Activated B cell treated with CpG ODN at 0.5 μM for 24 hours (primary cell): ENCODE data around the gene AGBL3. TPM values are rescaled to one million over a fixed set of nuclear protein-coding genes. Genes with fewer than 3 reads are reported as not detected.

Experiments used
- ATAC-seq: fragments of 200-7000 bp; cut with Tn5 transposase; one replicate; pipeline ENCODE4 v1.10.0; 2021; ENCODE audit warnings: low read depth, mild to moderate bottlenecking, moderate library complexity
- CTCF ChIA-PET: fragments of 350-600 bp; sonication (Branson Sonifier 250); formaldehyde crosslinking; loops from one replicate; lab custom pipeline; 2021; ENCODE audit warnings: antibody characterized with exemption; lab: Charles Lee
- POLR2A ChIA-PET: fragments of 350-600 bp; sonication (Branson Sonifier 250); formaldehyde crosslinking; loops from one replicate; lab custom pipeline; 2021; ENCODE audit warnings: antibody characterized with exemption; lab: Charles Lee
- DNase-seq: peaks from one replicate; pipeline ENCODE4 v3.0.0; 2022
- H3K27ac Mint-ChIP-seq: one replicate; pipeline ENCODE4 v1.8.0; 2020; ENCODE audit warnings: mixed read lengths
- H3K27me3 Mint-ChIP-seq: one replicate; pipeline ENCODE4 v1.8.0; 2021; ENCODE audit warnings: mixed read lengths
- H3K36me3 Mint-ChIP-seq: one replicate; pipeline ENCODE4 v1.8.0; 2021; ENCODE audit warnings: low read depth, mixed read lengths
- H3K4me1 Mint-ChIP-seq: one replicate; pipeline ENCODE4 v1.8.0; 2021; ENCODE audit warnings: mixed read lengths
- H3K4me3 Mint-ChIP-seq: one replicate; pipeline ENCODE4 v1.8.0; 2020; ENCODE audit warnings: mild to moderate bottlenecking, mixed read lengths
- H3K9me3 Mint-ChIP-seq: one replicate; pipeline ENCODE4 v1.8.0; 2020; ENCODE audit warnings: mixed read lengths
- CTCF ChIP-seq: fragments of 200-600 bp; IDR thresholded peaks from one replicate; pipeline ENCODE4 v1.8.0; 2022; ENCODE audit warnings: antibody characterized with exemption, mild to moderate bottlenecking
- intact Hi-C: fragments of 100-400 bp; cut with micrococcal nuclease; formaldehyde crosslinking; loops from one replicate; pipeline ENCODE4 v1.15.1; 2024
- total RNA-seq: library from RNA; stranded (reverse); gene quantifications from 2 replicates; pipeline ENCODE4 v1.2.3, GENCODE V29; 2022

Gene AGBL3
- total RNA-seq, 1 donor from 2014 or later = 9.6 TPM

- intact Hi-C loops = no loop called here
- H3K4me1 Mint-ChIP-seq = peaks cover 24% of the 10 kb centered on the region
Observed at GRCh38 chr7:134993877-134994456, 7.7 kb downstream of the AGBL3 start.

GRCh38 chr7:134995239-134996096 lies 9.2 kb downstream of the AGBL3 start:
- ChIA-PET POLR2A (no interaction called here), CTCF (no interaction called here)
- no peak for DNase-seq
- Mint-ChIP-seq H3K9me3 (no peaks in the 10 kb centered on the region), H3K27ac (no peak overlapping the region), H3K36me3 (peaks cover 50% of the 10 kb centered on the region), H3K4me1 (peaks cover 17% of the 10 kb centered on the region), H3K4me3 (no peak overlapping the region), H3K27me3 (no peaks in the 10 kb centered on the region)
- intact Hi-C loops = no loop called here
- TF ChIP-seq CTCF = no peak
- no peak for ATAC-seq

More at GRCh38 chr7:134993877-134994456, 7.7 kb downstream of the AGBL3 start:
- CTCF ChIA-PET = interaction anchor here (1.9 kb wide), 1 partner anchor 177 kb away, joined by 5 read pairs; the partner anchor contains the start of gene CYREN
- ATAC-seq (no peak), DNase-seq (no peak)
- H3K27ac Mint-ChIP-seq = no peak overlapping the region
- H3K36me3 Mint-ChIP-seq = peaks cover 53% of the 10 kb centered on the region
- no peaks in the 10 kb centered on the region for H3K9me3 Mint-ChIP-seq
- no peak for TF ChIP-seq CTCF
- POLR2A ChIA-PET = interaction anchor here (0.6 to 2.4 kb wide), 5 partner anchors 16 to 192 kb away, joined by 3 to 16 read pairs (median 13); partner anchors contain the start of genes CYREN and TMEM140
- H3K4me3 Mint-ChIP-seq = no peak overlapping the region
- no peaks in the 10 kb centered on the region for H3K27me3 Mint-ChIP-seq

GRCh38 chr7:134996097-134996550 lies 9.8 kb downstream of the AGBL3 start:
- CTCF ChIA-PET = no interaction called here
- no peaks in the 10 kb centered on the region for H3K27me3 Mint-ChIP-seq
- ATAC-seq (no peak), DNase-seq (no peak)
- H3K36me3 Mint-ChIP-seq = peaks cover 50% of the 10 kb centered on the region
- no peaks in the 10 kb centered on the region for H3K9me3 Mint-ChIP-seq
- H3K4me3 Mint-ChIP-seq = no peak overlapping the region
- no peak overlapping the region for H3K27ac Mint-ChIP-seq
- intact Hi-C loops = no loop called here
- POLR2A ChIA-PET = no interaction called here
- TF ChIP-seq CTCF = no peak
- H3K4me1 Mint-ChIP-seq = peaks cover 17% of the 10 kb centered on the region

- H3K9me3 Mint-ChIP-seq = no peaks in the 10 kb centered on the region
- H3K4me1 Mint-ChIP-seq = peaks cover 11% of the 10 kb centered on the region
- DNase-seq (no peak), ATAC-seq (no peak)
- no peaks in the 10 kb centered on the region for H3K27me3 Mint-ChIP-seq
- H3K36me3 Mint-ChIP-seq = peaks cover 50% of the 10 kb centered on the region
- ChIA-PET POLR2A (no interaction called here), CTCF (no interaction called here)
- no peak for TF ChIP-seq CTCF
- no peak overlapping the region for H3K4me3 Mint-ChIP-seq
- H3K27ac Mint-ChIP-seq = no peak overlapping the region
- intact Hi-C loops = no loop called here
Observed at GRCh38 chr7:134997214-134997885, 11.0 kb downstream of the AGBL3 start.

GRCh38 chr7:134999136-134999535 lies 12.8 kb downstream of the AGBL3 start:
- ChIA-PET CTCF (no interaction called here), POLR2A (no interaction called here)
- ATAC-seq (no peak), DNase-seq (no peak)
- Mint-ChIP-seq H3K4me1 (no peaks in the 10 kb centered on the region), H3K27me3 (no peaks in the 10 kb centered on the region), H3K4me3 (no peak overlapping the region), H3K36me3 (peaks cover 42% of the 10 kb centered on the region), H3K27ac (no peak overlapping the region), H3K9me3 (no peaks in the 10 kb centered on the region)
- TF ChIP-seq CTCF = no peak
- intact Hi-C loops = no loop called here
